ENCODE measurements around the gene C17orf75. TPM values are rescaled to one million over a fixed set of nuclear protein-coding genes. Genes with fewer than 3 reads are reported as not detected.

C17orf75 gene
- total RNA-seq, 1 donor from 2014 or later = 33.9 TPM

DNA sequence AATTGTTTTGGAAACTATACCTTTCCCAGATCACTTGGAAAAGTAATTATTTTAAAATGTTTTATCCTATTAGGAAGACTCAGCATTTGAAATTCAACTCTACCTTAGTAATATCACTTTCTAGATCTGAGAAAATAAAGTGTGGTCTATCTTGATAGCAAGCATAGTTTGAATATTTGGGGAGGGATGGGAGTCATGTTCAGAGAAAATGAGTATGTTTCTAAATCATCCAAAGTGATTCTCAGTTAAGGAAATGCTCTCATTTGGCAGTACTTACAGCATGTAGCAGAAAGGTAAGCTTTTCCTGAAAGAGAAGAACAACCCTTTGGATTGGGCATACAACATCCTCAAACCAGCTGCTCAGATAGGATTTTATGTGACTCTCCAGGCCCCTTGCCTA is 6.9 kb downstream of the C17orf75 start:
- no peak for DNase-seq (ENCODE audit: low read depth)
- Histone ChIP-seq H3K27me3 (ENCODE audit: control insufficient read depth, insufficient read depth, low read length) (no peaks in the 10 kb centered on the region), H3K36me3 (ENCODE audit: control insufficient read depth, insufficient read depth, low read length) (no peaks in the 10 kb centered on the region), H3K4me3 (ENCODE audit: low read depth, low read length) (no peak overlapping the region)
- TF ChIP-seq, protein P1, sequence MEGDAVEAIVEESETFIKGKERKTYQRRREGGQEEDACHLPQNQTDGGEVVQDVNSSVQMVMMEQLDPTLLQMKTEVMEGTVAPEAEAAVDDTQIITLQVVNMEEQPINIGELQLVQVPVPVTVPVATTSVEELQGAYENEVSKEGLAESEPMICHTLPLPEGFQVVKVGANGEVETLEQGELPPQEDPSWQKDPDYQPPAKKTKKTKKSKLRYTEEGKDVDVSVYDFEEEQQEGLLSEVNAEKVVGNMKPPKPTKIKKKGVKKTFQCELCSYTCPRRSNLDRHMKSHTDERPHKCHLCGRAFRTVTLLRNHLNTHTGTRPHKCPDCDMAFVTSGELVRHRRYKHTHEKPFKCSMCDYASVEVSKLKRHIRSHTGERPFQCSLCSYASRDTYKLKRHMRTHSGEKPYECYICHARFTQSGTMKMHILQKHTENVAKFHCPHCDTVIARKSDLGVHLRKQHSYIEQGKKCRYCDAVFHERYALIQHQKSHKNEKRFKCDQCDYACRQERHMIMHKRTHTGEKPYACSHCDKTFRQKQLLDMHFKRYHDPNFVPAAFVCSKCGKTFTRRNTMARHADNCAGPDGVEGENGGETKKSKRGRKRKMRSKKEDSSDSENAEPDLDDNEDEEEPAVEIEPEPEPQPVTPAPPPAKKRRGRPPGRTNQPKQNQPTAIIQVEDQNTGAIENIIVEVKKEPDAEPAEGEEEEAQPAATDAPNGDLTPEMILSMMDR (IDR thresholded peaks at IDR 0.05; ENCODE audit: insufficient read depth, low read length, poor library complexity, severe bottlenecking) = no peak

DNA sequence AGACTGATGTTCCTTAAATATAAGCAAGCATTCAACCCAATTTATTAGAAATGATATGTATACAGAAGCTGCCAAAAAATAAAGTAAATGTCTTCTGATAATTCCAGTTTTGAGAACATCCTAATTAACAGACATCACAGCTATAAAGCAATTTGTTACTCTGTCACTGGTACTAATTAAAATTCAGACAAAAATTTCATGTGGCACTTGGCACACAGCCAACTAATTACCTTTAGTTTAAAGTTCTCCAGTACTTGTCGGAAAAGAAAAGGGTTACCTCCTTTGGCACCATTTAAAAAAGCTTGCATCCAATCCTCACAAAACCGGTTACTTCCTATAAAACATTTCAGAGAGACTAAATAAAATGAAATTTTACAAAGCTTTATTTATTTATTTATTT is 8.8 kb downstream of the C17orf75 start:
- Histone ChIP-seq H3K27me3 (ENCODE audit: control insufficient read depth, insufficient read depth, low read length) (no peaks in the 10 kb centered on the region), H3K36me3 (ENCODE audit: control insufficient read depth, insufficient read depth, low read length) (no peaks in the 10 kb centered on the region), H3K4me3 (ENCODE audit: low read depth, low read length) (no peak overlapping the region)
- TF ChIP-seq, protein P1 (IDR thresholded peaks at IDR 0.05; ENCODE audit: insufficient read depth, low read length, poor library complexity, severe bottlenecking) = no peak
- no peak for DNase-seq (ENCODE audit: low read depth)

DNA sequence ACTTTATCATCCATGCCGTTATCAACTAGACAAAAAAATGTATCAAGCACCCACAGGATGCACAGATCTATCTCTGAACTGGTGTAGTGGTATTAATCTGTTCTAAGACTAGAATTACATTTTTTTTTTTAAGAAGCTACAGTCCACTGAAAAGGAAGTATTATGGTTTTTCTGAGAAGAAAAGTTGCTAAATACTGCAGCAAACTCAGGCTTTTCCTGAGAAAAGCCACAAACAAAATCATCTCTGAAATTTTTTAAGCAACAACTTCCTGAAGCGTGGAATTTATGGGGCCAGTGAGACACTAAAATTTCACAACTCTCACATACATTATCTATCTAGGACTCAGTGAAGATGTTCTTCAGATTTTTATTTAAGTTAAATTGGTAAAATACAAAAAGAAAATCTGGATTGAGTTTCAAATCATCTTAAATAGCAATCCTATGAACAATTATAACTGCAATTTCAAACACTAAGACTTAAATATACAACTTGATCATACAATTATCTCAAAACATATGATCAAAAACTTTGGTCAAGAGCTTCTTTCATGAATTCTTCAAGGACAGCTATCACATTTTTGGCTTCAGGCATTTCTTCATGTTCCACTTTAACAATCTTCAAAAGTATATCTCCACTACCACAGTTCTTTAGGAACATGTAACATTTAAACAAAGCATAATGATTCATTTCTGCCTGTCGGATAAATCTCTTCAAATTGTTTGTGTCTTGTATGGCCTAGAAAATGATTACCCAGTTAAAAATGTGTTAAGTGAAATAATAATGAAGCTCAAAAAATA is 10.5 kb downstream of the C17orf75 start:
- TF ChIP-seq, protein P1 (IDR thresholded peaks at IDR 0.05; ENCODE audit: insufficient read depth, low read length, poor library complexity, severe bottlenecking) = no peak
- Histone ChIP-seq H3K27me3 (ENCODE audit: control insufficient read depth, insufficient read depth, low read length) (no peaks in the 10 kb centered on the region), H3K36me3 (ENCODE audit: control insufficient read depth, insufficient read depth, low read length) (no peaks in the 10 kb centered on the region), H3K4me3 (ENCODE audit: low read depth, low read length) (no peak overlapping the region)
- DNase-seq (ENCODE audit: low read depth) = no peak

DNA sequence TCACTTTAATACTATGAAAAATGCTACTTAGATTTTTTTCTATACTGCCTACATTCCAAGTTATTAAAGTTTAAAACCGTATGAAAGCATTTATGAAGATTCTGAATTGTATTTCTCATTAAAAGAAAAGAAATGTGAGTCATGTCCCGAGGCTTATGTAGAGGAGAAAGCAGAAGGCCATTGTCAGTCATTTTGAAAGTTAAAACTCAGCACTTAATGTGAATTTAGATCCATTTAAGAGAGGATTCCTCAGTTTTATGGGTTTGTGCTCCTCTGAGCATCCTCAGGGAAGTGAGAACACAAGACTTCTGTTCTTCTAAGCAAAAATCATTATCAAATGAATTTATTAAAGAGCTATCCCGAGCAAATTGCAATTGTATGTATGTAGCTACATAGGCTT is 11.8 kb downstream of the C17orf75 start:
- TF ChIP-seq, protein P1 (IDR thresholded peaks at IDR 0.05; ENCODE audit: insufficient read depth, low read length, poor library complexity, severe bottlenecking) = no peak
- DNase-seq (ENCODE audit: low read depth) = no peak
- H3K27me3 ChIP-seq (ENCODE audit: control insufficient read depth, insufficient read depth, low read length) = no peaks in the 10 kb centered on the region
- H3K4me3 ChIP-seq (ENCODE audit: low read depth, low read length) = no peak overlapping the region
- H3K36me3 ChIP-seq (ENCODE audit: control insufficient read depth, insufficient read depth, low read length) = no peaks in the 10 kb centered on the region

DNA sequence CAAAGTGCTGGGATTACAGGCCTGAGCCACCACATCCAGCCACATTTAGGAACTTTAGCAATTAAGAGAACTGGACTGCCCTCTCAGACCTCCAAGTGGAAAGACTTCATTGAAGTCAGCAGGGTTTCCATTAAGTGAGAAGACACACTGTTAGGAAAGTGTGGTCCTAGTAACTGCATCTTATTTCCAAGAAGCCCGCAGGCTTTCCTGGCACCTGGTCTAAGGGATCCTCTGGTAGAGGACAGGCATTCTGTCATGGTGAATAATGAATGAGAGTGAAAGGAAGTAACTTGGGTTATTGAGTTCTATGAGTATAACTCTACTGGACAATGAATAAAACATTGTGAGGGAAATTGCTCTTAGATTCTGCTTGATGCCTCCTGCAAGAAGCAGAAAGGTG is 14.1 kb downstream of the C17orf75 start:
- H3K27me3 ChIP-seq (ENCODE audit: control insufficient read depth, insufficient read depth, low read length) = no peaks in the 10 kb centered on the region
- H3K36me3 ChIP-seq (ENCODE audit: control insufficient read depth, insufficient read depth, low read length) = no peaks in the 10 kb centered on the region
- H3K4me3 ChIP-seq (ENCODE audit: low read depth, low read length) = no peak overlapping the region
- DNase-seq (ENCODE audit: low read depth) = no peak
- TF ChIP-seq, protein P1 (IDR thresholded peaks at IDR 0.05; ENCODE audit: insufficient read depth, low read length, poor library complexity, severe bottlenecking) = no peak
